AG04450 (cell line): ENCODE data around the gene MIPOL1. TPM values are rescaled to one million over a fixed set of nuclear protein-coding genes. Genes with fewer than 3 reads are reported as not detected.
"Not testable (repeated sequence)": the region's sequence is repeated elsewhere in the genome, so short reads cannot be mapped to it uniquely, and the experiment has no call there.

Source experiments
- CTCF ChIA-PET: fragments of 300-600, 350-600 bp; formaldehyde crosslinking; extraction: SDS; loops from one replicate; lab custom pipeline; 2022; ENCODE audit warnings: antibody characterized with exemption, inconsistent platforms; lab: Charles Lee
- POLR2A ChIA-PET: fragments of 350-600 bp; formaldehyde crosslinking; extraction: SDS; loops from one replicate; lab custom pipeline; 2021; ENCODE audit warnings: antibody characterized with exemption, inconsistent platforms; lab: Yijun Ruan, JAX
- DNase-seq: peaks from one replicate; pipeline ENCODE4 v3.0.0-alpha.2; 2011; ENCODE audit warnings: low read depth, low spot score
- H3K27ac ChIP-seq: one replicate; pipeline ENCODE4 v1.5.1; 2012; ENCODE audit warnings: low read depth, low read length, control low read depth
- H3K27me3 ChIP-seq: one replicate; pipeline ENCODE4 v1.6.0; 2012; ENCODE audit warnings: low read length; ENCODE audit not compliant: control insufficient read depth, insufficient read depth
- H3K4me3 ChIP-seq: 2 replicates; pipeline ENCODE4 v1.5.1; 2011; ENCODE audit warnings: mild to moderate bottlenecking, low read depth, low read length, control low read depth
- H3K9me3 ChIP-seq: 2 replicates; pipeline ENCODE4 v1.5.1; 2012; ENCODE audit warnings: low read length; ENCODE audit not compliant: control insufficient read depth, insufficient read depth
- CTCF ChIP-seq: IDR thresholded peaks from 2 replicates; pipeline ENCODE4 v1.5.1; 2011; ENCODE audit warnings: low read depth, low read length, control low read depth, inconsistent platforms
- polyA plus RNA-seq: library from polyadenylated mRNA; depleted of rRNA; stranded (reverse); fragments of >200 nt; gene quantifications from 2 replicates; pipeline ENCODE4 v1.2.3, GENCODE V29; 2011

Gene MIPOL1
- polyA plus RNA-seq, 1 experiment: 7.0 TPM

GRCh38 chr14:37172936-37173614, 24.7 kb upstream of the MIPOL1 start:
- POLR2A ChIA-PET: no interaction called here
- CTCF ChIA-PET: interaction anchor here (0.8 to 2.3 kb wide), 4 partner anchors 22 to 30 kb away, joined by 3 to 20 read pairs (median 4); no protein-coding TSS in a partner anchor
- Histone ChIP-seq H3K27ac (peak overlapping the region; percentile 97), H3K9me3 (no peaks in the 10 kb centered on the region; the same call in 1 of the 2 replicates), H3K27me3 (no peaks in the 10 kb centered on the region), H3K4me3 (peak overlapping the region; percentile 93)
- DNase-seq: no peak
- no peak for TF ChIP-seq CTCF

- Histone ChIP-seq H3K4me3 (no peak overlapping the region), H3K27me3 (no peaks in the 10 kb centered on the region), H3K9me3 (no peaks in the 10 kb centered on the region), H3K27ac (no peak overlapping the region)
- no peak for DNase-seq
- no peak for TF ChIP-seq CTCF
- ChIA-PET CTCF (no interaction called here), POLR2A (no interaction called here)
Observed at GRCh38 chr14:37179896-37180502, 17.7 kb upstream of the MIPOL1 start.

- H3K4me3 ChIP-seq, POLR2A ChIA-PET, H3K9me3 ChIP-seq, DNase-seq, H3K27me3 ChIP-seq, H3K27ac ChIP-seq: not testable (repeated sequence)
- CTCF ChIA-PET: interaction anchor here (1.0 kb wide), 1 partner anchor 31 kb away, joined by 3 read pairs; no protein-coding TSS in a partner anchor
Observed at GRCh38 chr14:37180886-37181285, 16.9 kb upstream of the MIPOL1 start.

- H3K9me3 ChIP-seq: no peaks in the 10 kb centered on the region
- no peak overlapping the region for H3K4me3 ChIP-seq
- no peak for DNase-seq
- ChIA-PET POLR2A (no interaction called here), CTCF (interaction anchor here (0.6 to 1.0 kb wide), 2 partner anchors 31 to 887 kb away, joined by 3 read pairs; no protein-coding TSS in a partner anchor)
- no peak for TF ChIP-seq CTCF
- H3K27ac ChIP-seq: no peak overlapping the region
- H3K27me3 ChIP-seq: no peaks in the 10 kb centered on the region
Observed at GRCh38 chr14:37181441-37181840, 16.3 kb upstream of the MIPOL1 start.

GRCh38 chr14:37184520-37184919, 13.2 kb upstream of the MIPOL1 start:
- H3K9me3 ChIP-seq, H3K27ac ChIP-seq, H3K4me3 ChIP-seq, DNase-seq, CTCF ChIA-PET, POLR2A ChIA-PET, H3K27me3 ChIP-seq: not testable (repeated sequence)

- no peaks in the 10 kb centered on the region for H3K9me3 ChIP-seq
- ChIA-PET CTCF (interaction anchor here (0.7 kb wide), 1 partner anchor 45 kb away, joined by 3 read pairs; no protein-coding TSS in a partner anchor), POLR2A (no interaction called here)
- no peaks in the 10 kb centered on the region for H3K27me3 ChIP-seq
- H3K4me3 ChIP-seq: no peak overlapping the region
- no peak overlapping the region for H3K27ac ChIP-seq
- TF ChIP-seq CTCF: no peak
- DNase-seq: no peak
Observed at GRCh38 chr14:37185670-37186069, 12.1 kb upstream of the MIPOL1 start.
